NB4 (cell line): ENCODE measurements around the gene SYCE3.

Source experiments
- DNase-seq: peaks from one replicate; pipeline ENCODE4 v3.0.0; 2010; ENCODE audit warnings: low read depth
- H3K4me3 ChIP-seq: one replicate; pipeline ENCODE4 v1.5.1; 2011; ENCODE audit warnings: mild to moderate bottlenecking, low read depth, low read length, moderate library complexity
- MYC ChIP-seq: IDR thresholded peaks from 2 replicates; pipeline ENCODE4 v1.6.1; 2011; ENCODE audit warnings: low read depth, low read length
- POLR2A ChIP-seq: IDR thresholded peaks from 2 replicates; pipeline ENCODE4 v1.6.1; 2011; ENCODE audit warnings: mild to moderate bottlenecking; ENCODE audit not compliant: insufficient read length; ENCODE audit errors: extremely low read depth
- TF ChIP-seq, protein P1 (sequence below): IDR thresholded peaks from 2 replicates; pipeline ENCODE4 v1.6.1; 2011; ENCODE audit warnings: low read depth, low read length
- TF ChIP-seq, protein P2 (sequence below): IDR thresholded peaks from one replicate; pipeline ENCODE4 v1.5.1; 2012; ENCODE audit warnings: low read depth, low read length

SYCE3 gene

GRCh38 chr22:50582493-50583293 lies 20.0 kb upstream of the SYCE3 start, which contains the start of gene CHKB:
Gene CHKB (minus strand): TSS chr22:50582849. CDS start chr22:50582781, 68 bp downstream.
- DNase-seq = peak; percentile 97
- TF ChIP-seq MYC (peak; percentile 42; the same call in 1 of the 2 replicates), POLR2A (peak; percentile 71)
- TF ChIP-seq, protein P1, sequence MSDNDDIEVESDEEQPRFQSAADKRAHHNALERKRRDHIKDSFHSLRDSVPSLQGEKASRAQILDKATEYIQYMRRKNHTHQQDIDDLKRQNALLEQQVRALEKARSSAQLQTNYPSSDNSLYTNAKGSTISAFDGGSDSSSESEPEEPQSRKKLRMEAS = no peak

DNA sequence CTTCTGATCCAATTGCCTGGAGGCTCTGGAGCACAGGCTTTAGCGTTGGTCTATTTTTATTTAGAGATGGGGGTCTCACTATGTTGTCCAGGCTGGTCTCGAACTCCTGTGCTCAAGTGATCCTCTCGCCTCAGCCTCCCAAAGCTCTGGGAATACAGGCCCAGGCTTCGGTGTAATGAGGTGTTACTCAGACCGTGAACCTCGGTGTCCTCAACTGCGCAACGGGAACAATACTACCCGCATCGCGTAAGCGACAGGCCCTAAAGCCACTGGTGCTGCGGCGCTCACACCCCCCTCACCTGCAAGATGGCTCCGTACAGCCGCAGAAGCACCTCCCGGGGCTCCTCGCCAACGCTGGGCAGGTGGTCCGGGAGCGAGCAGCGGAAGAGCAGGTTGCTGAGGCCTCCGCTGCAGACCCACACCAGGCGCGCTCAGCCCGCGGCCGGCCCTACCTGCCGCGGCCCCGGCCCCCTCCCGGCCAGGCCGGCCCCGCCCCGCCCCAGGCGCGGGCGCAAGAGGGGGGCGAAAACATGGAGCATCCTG lies 19.3 kb upstream of the SYCE3 start:
- peak overlapping the region; percentile 77 for H3K4me3 ChIP-seq
- DNase-seq = peak; percentile 46
- TF ChIP-seq POLR2A = no peak
- TF ChIP-seq, protein P1 = no peak

More at GRCh38 chr22:50582493-50583293, 20.0 kb upstream of the SYCE3 start, which contains the start of gene CHKB:
- H3K4me3 ChIP-seq = peak within 1 kb of the TSS; percentile 83

- no peak for TF ChIP-seq POLR2A
- TF ChIP-seq, protein P1 = no peak
- no peak for TF ChIP-seq MYC
- TF ChIP-seq, protein P2, sequence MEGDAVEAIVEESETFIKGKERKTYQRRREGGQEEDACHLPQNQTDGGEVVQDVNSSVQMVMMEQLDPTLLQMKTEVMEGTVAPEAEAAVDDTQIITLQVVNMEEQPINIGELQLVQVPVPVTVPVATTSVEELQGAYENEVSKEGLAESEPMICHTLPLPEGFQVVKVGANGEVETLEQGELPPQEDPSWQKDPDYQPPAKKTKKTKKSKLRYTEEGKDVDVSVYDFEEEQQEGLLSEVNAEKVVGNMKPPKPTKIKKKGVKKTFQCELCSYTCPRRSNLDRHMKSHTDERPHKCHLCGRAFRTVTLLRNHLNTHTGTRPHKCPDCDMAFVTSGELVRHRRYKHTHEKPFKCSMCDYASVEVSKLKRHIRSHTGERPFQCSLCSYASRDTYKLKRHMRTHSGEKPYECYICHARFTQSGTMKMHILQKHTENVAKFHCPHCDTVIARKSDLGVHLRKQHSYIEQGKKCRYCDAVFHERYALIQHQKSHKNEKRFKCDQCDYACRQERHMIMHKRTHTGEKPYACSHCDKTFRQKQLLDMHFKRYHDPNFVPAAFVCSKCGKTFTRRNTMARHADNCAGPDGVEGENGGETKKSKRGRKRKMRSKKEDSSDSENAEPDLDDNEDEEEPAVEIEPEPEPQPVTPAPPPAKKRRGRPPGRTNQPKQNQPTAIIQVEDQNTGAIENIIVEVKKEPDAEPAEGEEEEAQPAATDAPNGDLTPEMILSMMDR = no peak
- peak; percentile 44 for DNase-seq
- H3K4me3 ChIP-seq = peak overlapping the region; percentile 77
These were observed 18.6 kb upstream of the SYCE3 start for GRCh38 chr22:50581031-50581949.

- TF ChIP-seq, protein P1 = no peak
- TF ChIP-seq, protein P2 = no peak
- TF ChIP-seq MYC (no peak), POLR2A (no peak)
- H3K4me3 ChIP-seq = no peak overlapping the region
- no peak for DNase-seq
These were observed 17.0 kb upstream of the SYCE3 start for GRCh38 chr22:50579752-50580151.

DNA sequence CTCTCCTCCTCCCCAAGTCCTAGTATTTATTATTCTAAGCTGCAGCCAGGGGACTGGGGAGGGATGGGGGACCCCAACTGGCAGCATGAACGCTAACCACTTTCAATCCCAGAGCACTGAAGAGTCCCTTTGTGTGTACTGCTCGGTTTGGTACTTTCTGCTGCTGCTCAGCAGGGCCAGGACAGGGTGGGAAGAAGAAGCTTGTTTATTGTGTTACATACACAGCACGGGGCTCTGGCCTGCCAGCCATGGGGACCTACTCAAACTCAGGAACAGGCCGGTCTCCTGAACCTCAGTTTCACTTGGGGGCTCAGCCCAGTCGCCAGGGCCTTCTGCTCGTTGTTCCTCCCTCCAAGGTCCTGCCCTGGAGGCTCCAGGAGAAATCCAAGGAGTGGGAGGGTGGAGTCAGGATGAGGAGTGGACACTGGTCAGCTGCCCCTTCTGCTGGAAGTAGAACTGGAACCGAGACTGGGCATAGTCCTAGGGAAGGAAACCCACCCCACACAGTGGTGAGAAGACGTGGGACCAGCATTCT lies 16.1 kb upstream of the SYCE3 start:
- TF ChIP-seq, protein P1 = no peak
- TF ChIP-seq POLR2A (no peak), MYC (no peak)
- TF ChIP-seq, protein P2 = no peak
- no peak overlapping the region for H3K4me3 ChIP-seq
- no peak for DNase-seq

- no peak within 1 kb of the TSS for H3K4me3 ChIP-seq
- no peak for DNase-seq
These were observed 15.5 kb upstream of the SYCE3 start, which contains the start of gene CPT1B for GRCh38 chr22:50577987-50578775. Gene CPT1B (minus strand): TSS chr22:50578427. CDS start chr22:50577915, 512 bp downstream.

More at GRCh38 chr22:50577987-50578775, 15.5 kb upstream of the SYCE3 start, which contains the start of gene CPT1B:
- TF ChIP-seq, protein P1 = no peak
- TF ChIP-seq, protein P2 = no peak
- TF ChIP-seq POLR2A = no peak
- no peak for TF ChIP-seq MYC
